CD4-positive, CD25-positive, alpha-beta regulatory T cell (primary cell): ENCODE measurements around the gene DNAJC16. TPM values are rescaled to one million over a fixed set of nuclear protein-coding genes. Genes with fewer than 3 reads are reported as not detected.
"Not testable (repeated sequence)": the region's sequence is repeated elsewhere in the genome, so short reads cannot be mapped to it uniquely, and the experiment has no call there.

ENCODE experiments used
- ATAC-seq, 2 donors: fragments of 150-1000 bp; cut with Tn5 transposase; one replicate each; pipeline ENCODE4 v1.10.0; 2021; ENCODE audit warnings: low read depth in 2 of 2, moderate number of reproducible peaks in 2 of 2, moderate library complexity in 1 of 2
- DNase-seq, 3 donors: peaks; one replicate each; pipeline versions ENCODE4 v3.0.0 to v3.0.0-alpha.2; 2012 to 2022; ENCODE audit warnings: mixed read lengths in 1 of 3
- H3K27ac ChIP-seq: one replicate; pipeline ENCODE4 v1.7.0; 2013; ENCODE audit warnings: mild to moderate bottlenecking, low read length; ENCODE audit not compliant: insufficient read depth, poor library complexity, severe bottlenecking
- H3K27me3 ChIP-seq: one replicate; pipeline ENCODE4 v1.7.0; 2013; ENCODE audit warnings: low read length; ENCODE audit not compliant: control insufficient read depth, insufficient read depth
- H3K36me3 ChIP-seq: one replicate; pipeline ENCODE4 v1.7.0; 2013; ENCODE audit warnings: mild to moderate bottlenecking, low read length, moderate library complexity; ENCODE audit not compliant: control insufficient read depth, insufficient read depth
- H3K4me1 ChIP-seq: 2 replicates; pipeline ENCODE4 v1.7.0; 2013; ENCODE audit warnings: mild to moderate bottlenecking, low read length; ENCODE audit not compliant: insufficient read depth, control insufficient read depth, poor library complexity, severe bottlenecking
- H3K4me3 ChIP-seq: one replicate; pipeline ENCODE4 v1.7.0; 2013; ENCODE audit warnings: low read depth, mild to moderate bottlenecking, low read length, moderate library complexity
- H3K9me3 ChIP-seq, 2 experiments: 1 replicate in 1 of 2; 2 replicates in 1 of 2; pipeline ENCODE4 v1.7.0; 2013; ENCODE audit warnings: low read length in 2 of 2, mild to moderate bottlenecking in 1 of 2, moderate library complexity in 1 of 2; ENCODE audit not compliant: control insufficient read depth in 2 of 2
- H3K27ac Mint-ChIP-seq, 3 donors: one replicate each; pipeline ENCODE4 v1.8.0; 2020 to 2022; ENCODE audit warnings: mild to moderate bottlenecking in 3 of 3, mixed read lengths in 3 of 3, moderate library complexity in 2 of 3
- H3K27me3 Mint-ChIP-seq: one replicate; pipeline ENCODE4 v1.8.0; 2022; ENCODE audit warnings: mild to moderate bottlenecking, mixed read lengths
- H3K36me3 Mint-ChIP-seq: one replicate; pipeline ENCODE4 v1.8.0; 2020; ENCODE audit warnings: mixed read lengths
- H3K4me1 Mint-ChIP-seq, 4 donors: one replicate each; pipeline ENCODE4 v1.8.0; 2020 to 2022; ENCODE audit warnings: mixed read lengths in 4 of 4, mild to moderate bottlenecking in 1 of 4
- H3K4me3 Mint-ChIP-seq, 4 donors: one replicate each; pipeline ENCODE4 v1.8.0; 2020 to 2022; ENCODE audit warnings: mild to moderate bottlenecking in 4 of 4, mixed read lengths in 4 of 4, moderate library complexity in 3 of 4
- H3K9me3 Mint-ChIP-seq, 7 donors: one replicate each; pipeline ENCODE4 v1.8.0; 2020 to 2022; ENCODE audit warnings: mixed read lengths in 7 of 7, mild to moderate bottlenecking in 3 of 7, moderate library complexity in 2 of 7
- polyA plus RNA-seq, 4 donors: library from polyadenylated mRNA; unstranded; fragments of 300-500 nt; fragmentation: Illumina TruSeq; gene quantifications; one replicate each; pipeline ENCODE4 v1.2.3, GENCODE V29; 2021
- total RNA-seq: library from RNA; stranded (reverse); gene quantifications from one replicate; pipeline ENCODE4 v1.2.3, GENCODE V29; 2022

Gene DNAJC16
- total RNA-seq (17.0 TPM), polyA plus RNA-seq (10 to 100 TPM in 1 of 4 donors, 1 to 10 TPM in 3; 6.5 to 12.4 (median 7.7) TPM)

DNA sequence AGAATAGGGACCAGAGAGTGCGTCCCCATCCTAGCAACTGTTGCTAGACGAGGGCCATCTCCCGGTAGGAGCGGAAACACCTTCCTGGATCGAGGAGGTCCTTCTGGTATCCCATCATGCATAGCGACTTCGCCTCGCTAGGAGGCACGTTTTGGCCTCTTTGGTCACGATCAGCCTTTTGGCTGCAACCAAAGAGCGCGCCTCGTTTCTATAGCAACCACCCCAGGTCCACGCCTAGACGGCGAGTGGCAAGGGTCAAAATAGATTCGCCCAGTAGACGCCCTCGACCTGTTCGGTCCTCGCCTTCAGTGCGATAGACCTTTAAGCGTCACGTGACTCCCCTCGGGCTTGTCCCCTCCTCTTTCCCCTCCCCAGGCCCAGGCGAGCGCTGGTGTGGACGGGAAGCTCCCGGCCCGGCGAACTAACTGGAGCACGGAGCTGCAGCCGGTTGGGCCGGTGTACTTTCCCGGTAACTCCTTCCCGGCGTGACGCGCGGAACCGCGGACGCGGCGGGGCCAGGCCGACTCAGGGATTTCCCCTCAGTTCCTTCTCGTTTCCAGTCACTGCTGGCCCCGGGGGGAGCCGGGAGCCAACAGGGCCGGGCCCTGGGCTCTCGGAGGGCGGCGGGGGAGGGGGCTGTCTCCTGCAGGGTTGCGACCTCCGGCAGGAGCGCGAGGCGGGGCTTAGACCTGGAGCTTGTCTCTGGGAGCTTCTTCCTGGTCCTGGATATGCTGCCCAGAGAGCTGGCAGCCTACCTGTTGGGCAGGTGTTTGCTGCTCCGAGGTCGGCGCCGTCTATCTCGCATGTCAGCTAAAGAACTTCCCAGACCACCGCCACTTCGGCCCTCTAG, at the start of gene DNAJC16:
TSS of gene DNAJC16 (plus strand) at position 359 of the 850 bp plus-strand sequence. CDS start 2,258 bp downstream, outside the sequence.
- Mint-ChIP-seq H3K27ac (peak within 1 kb of the TSS; percentile 93 to 100 (median 97)), H3K9me3 (no peaks in the 10 kb centered on the region), H3K27me3 (no peaks in the 10 kb centered on the region), H3K4me3 (peak within 1 kb of the TSS; percentile 73 to 97 (median 93)), H3K36me3 (peaks cover under 1% of the 10 kb centered on the region), H3K4me1 (peaks cover 17 to 62% (median 37%) of the 10 kb centered on the region in 4 donors)
- peaks cover 6% of the 10 kb centered on the region for H3K36me3 ChIP-seq
- DNase-seq (peak; percentile 93 to 100 (median 98)), ATAC-seq (peak; percentile 56 to 59)
- peak within 1 kb of the TSS; percentile 93 for H3K4me3 ChIP-seq
- peaks cover 36% of the 10 kb centered on the region for H3K4me1 ChIP-seq
- H3K27me3 ChIP-seq, result no peaks in the 10 kb centered on the region
- no peaks in the 10 kb centered on the region for H3K9me3 ChIP-seq
- H3K27ac ChIP-seq, result peak within 1 kb of the TSS; percentile 99

DNA sequence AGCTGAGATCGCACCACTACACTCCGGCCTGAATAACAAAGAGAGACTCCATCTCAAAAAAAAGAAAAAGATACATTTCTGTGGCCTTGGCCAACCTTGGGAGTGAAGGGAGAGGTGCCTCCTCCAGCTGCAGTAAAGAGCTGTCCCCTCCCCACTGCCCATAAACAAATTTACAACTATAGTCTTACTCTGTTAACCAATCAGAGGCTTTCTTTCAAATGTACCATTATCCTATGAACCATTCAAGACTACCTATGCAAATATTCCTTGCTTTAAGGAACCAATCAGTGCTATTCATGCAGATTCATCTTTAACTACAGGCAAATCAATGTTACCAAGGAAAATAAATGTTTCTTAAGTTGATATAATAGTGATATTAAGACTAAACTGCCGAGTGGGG, 49.7 kb upstream of the DNAJC16 start:
- H3K36me3 Mint-ChIP-seq, result peaks cover 3% of the 10 kb centered on the region
- Histone ChIP-seq H3K9me3 (no peaks in the 10 kb centered on the region), H3K4me1 (no peaks in the 10 kb centered on the region), H3K27ac (no peak overlapping the region), H3K36me3 (no peaks in the 10 kb centered on the region), H3K4me3 (no peak overlapping the region), H3K27me3 (no peaks in the 10 kb centered on the region)
- no peak overlapping the region for H3K27ac Mint-ChIP-seq
- no peaks in the 10 kb centered on the region for H3K9me3 Mint-ChIP-seq
- no peaks in the 10 kb centered on the region for H3K4me1 Mint-ChIP-seq
- no peak for DNase-seq
- no peak for ATAC-seq
- H3K4me3 Mint-ChIP-seq, result no peak overlapping the region
- peaks cover 8% of the 10 kb centered on the region for H3K27me3 Mint-ChIP-seq

DNA sequence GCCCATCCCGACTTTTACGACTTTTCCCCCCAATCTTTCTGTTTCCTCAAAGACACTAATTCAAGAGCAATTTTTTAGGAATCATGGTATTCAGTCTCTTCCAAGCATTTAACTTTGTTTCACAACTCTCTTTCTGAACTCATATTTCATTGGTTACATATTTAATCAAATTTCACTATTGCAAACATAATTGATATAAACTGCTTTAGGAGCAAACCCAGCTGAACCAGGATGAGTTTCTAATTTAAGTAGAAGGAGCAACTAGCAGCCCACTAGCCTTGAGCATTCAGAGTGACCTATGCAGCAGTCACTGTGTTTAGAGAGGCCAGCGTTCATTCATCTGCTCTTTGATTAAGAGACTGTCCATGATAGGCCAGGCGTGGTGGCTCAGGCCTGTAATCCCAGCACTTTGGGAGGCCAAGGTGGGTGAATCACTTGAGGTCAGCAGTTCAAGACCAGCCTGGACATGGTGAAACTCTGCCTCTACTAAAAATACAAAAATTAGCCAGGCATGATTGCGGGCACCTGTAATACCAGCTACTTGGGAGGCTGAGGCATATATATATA, 48.9 kb upstream of the DNAJC16 start:
- H3K4me3 ChIP-seq, result no peak overlapping the region
- no peaks in the 10 kb centered on the region for H3K27me3 ChIP-seq
- no peak for ATAC-seq
- peaks cover 3% of the 10 kb centered on the region for H3K36me3 Mint-ChIP-seq
- no peaks in the 10 kb centered on the region for H3K9me3 ChIP-seq
- DNase-seq, result no peak
- H3K36me3 ChIP-seq, result no peaks in the 10 kb centered on the region
- no peak overlapping the region for H3K27ac ChIP-seq
- peak overlapping the region in 1 of 3 donors; percentile 43 for H3K27ac Mint-ChIP-seq
- no peaks in the 10 kb centered on the region for H3K4me1 Mint-ChIP-seq
- no peaks in the 10 kb centered on the region for H3K4me1 ChIP-seq
- H3K4me3 Mint-ChIP-seq, result no peak overlapping the region
- peaks cover 8% of the 10 kb centered on the region for H3K27me3 Mint-ChIP-seq
- no peaks in the 10 kb centered on the region for H3K9me3 Mint-ChIP-seq

DNA sequence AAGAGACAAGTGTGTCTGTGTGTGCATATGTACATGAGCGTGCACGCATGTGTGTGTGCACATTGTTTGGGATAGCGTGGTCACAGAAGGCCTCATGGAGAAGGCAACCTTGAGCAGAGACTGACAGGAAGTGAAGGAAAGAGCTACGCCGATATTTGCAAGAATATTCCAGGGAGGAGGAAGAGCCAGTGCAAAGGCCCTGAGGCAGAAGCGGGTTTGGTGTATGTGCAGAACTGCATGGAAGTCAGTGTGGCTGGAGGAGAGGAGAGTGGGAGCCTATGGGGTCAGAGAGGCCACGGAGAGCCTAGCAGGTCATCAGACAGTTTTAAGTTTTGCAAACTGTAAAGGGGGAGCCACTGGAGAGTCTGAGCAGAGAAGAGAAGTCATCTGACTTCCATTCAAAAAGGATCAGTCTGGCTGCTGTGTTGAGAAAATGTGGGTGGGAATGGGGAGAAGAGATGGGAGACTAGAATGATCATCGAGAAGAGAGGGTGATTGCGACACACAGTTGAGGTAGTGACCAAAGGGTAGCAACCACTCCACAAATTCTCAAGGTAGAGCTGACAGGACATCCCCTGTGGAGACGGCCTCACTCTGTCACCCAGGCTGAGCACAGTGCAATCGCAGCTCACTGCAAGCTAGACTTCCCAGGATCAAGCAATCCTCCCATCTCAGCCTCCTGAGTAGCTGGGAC, 46.8 kb upstream of the DNAJC16 start:
- Histone ChIP-seq H3K36me3 (no peaks in the 10 kb centered on the region), H3K27ac (no peak overlapping the region), H3K9me3 (no peaks in the 10 kb centered on the region), H3K4me1 (no peaks in the 10 kb centered on the region), H3K4me3 (no peak overlapping the region), H3K27me3 (no peaks in the 10 kb centered on the region)
- Mint-ChIP-seq H3K27me3 (peaks cover 8% of the 10 kb centered on the region), H3K27ac (peak overlapping the region in 1 of 3 donors; percentile 21), H3K4me3 (no peak overlapping the region), H3K4me1 (no peaks in the 10 kb centered on the region), H3K9me3 (no peaks in the 10 kb centered on the region), H3K36me3 (peaks cover 9% of the 10 kb centered on the region)
- DNase-seq (no peak), ATAC-seq (no peak)

DNA sequence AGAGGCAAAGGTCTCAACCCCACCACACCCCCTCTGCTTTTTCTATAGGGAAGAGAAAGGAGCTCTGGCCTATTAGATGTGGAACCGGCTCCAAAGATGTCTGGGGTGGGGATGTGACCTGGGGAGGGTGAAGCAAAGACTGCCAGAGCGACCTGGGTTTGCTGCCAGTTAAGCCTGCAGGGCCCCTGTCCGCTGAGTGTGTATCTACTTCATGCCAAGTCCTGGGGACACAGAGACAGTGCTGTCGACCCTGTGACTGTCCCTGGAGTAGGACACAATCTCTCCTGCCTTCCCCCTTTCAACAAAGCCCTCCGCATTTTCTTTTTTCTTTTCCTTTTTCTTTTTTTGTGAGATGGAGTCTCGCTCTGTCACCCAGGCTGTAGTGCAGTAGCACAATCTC, 44.2 kb upstream of the DNAJC16 start:
- H3K9me3 Mint-ChIP-seq, H3K9me3 ChIP-seq, H3K27ac Mint-ChIP-seq, ATAC-seq, H3K4me1 Mint-ChIP-seq, H3K27me3 ChIP-seq, H3K4me3 Mint-ChIP-seq, DNase-seq, H3K4me3 ChIP-seq, H3K4me1 ChIP-seq, H3K27me3 Mint-ChIP-seq, H3K36me3 ChIP-seq, H3K27ac ChIP-seq: not testable (repeated sequence)
- peaks cover 30% of the 10 kb centered on the region for H3K36me3 Mint-ChIP-seq

DNA sequence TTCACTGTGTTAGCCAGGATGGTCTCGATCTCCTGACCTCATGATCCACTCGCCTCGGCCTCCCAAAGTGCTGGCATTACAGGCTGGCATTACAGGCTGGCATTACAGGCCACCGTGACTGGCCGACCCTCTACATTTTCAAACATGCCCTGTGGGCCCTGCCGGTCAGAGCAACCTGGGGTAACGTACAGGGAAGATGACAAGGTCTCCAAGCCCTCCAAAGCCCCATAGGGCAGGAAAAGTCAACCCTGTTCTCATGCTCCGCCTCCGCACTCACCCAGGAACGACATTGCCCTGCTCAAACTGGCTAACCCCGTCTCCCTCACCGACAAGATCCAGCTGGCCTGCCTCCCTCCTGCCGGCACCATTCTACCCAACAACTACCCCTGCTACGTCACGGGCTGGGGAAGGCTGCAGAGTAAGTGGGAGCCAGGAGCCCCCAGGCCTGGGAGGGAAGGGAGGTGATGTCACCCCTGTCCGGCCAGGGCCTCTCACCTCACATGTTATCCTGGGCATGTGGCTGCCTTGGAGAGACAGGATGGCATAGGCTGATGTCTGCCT, 43.6 kb upstream of the DNAJC16 start:
- H3K27me3 ChIP-seq, ATAC-seq, H3K9me3 ChIP-seq, H3K27ac ChIP-seq, H3K4me1 ChIP-seq, H3K36me3 ChIP-seq, DNase-seq, H3K27me3 Mint-ChIP-seq, H3K4me3 ChIP-seq, H3K27ac Mint-ChIP-seq, H3K4me1 Mint-ChIP-seq, H3K4me3 Mint-ChIP-seq, H3K9me3 Mint-ChIP-seq: not testable (repeated sequence)
- H3K36me3 Mint-ChIP-seq, result peaks cover 31% of the 10 kb centered on the region

DNA sequence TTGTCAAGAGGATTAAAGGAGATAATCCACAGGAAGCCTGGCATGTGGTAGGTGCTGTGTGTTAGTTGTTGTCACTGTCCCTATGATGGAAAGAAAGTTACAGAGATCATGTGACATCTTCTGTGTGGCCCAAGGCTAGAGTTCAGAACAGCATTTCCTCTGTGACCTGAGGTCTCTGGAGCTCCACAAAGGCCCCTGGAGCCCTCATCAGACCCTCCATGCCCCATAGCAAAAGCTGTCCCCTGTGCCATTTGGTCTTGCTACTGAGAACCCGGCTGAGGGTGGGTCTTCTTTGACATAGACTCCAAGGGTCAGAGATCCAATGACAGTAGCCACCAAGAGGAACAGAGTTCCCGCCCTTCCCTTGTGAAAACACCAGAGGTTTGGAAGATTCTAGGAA, 42.7 kb upstream of the DNAJC16 start:
- H3K27me3 ChIP-seq, result no peaks in the 10 kb centered on the region
- H3K9me3 ChIP-seq, result no peaks in the 10 kb centered on the region
- H3K36me3 ChIP-seq, result no peaks in the 10 kb centered on the region
- DNase-seq, result no peak
- H3K27ac ChIP-seq, result no peak overlapping the region
- no peak for ATAC-seq
- H3K4me3 ChIP-seq, result no peak overlapping the region
- no peak overlapping the region for H3K27ac Mint-ChIP-seq
- H3K4me1 ChIP-seq, result no peaks in the 10 kb centered on the region
- H3K9me3 Mint-ChIP-seq, result no peaks in the 10 kb centered on the region
- H3K27me3 Mint-ChIP-seq, result peaks cover 8% of the 10 kb centered on the region
- no peaks in the 10 kb centered on the region for H3K4me1 Mint-ChIP-seq
- no peak overlapping the region for H3K4me3 Mint-ChIP-seq
- peaks cover 35% of the 10 kb centered on the region for H3K36me3 Mint-ChIP-seq
